ENCODE data around the gene GSTP1.
"Not testable (repeated sequence)": the region's sequence is repeated elsewhere in the genome, so short reads cannot be mapped to it uniquely, and the experiment has no call there.

GSTP1 gene

DNA sequence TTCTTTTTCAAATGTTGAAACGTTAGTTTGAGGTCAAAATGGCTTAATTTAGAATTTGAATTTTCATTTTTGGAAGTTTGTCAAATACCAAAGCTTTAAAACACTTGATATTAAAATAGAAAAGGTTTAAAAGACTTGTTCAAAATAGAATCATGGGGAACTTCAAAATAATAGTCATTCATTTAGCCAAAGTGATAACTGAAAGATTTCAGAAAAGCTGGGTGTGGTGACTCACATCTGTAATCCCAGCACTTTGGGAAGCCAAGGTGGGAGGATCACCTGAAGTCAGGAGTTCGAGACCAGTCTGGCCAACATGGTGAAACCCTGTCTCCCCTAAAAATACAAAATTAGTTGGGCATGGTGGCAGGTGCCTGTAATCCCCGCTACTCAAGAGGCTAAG, 10.9 kb downstream of the GSTP1 start:
- no peak for DNase-seq

DNA sequence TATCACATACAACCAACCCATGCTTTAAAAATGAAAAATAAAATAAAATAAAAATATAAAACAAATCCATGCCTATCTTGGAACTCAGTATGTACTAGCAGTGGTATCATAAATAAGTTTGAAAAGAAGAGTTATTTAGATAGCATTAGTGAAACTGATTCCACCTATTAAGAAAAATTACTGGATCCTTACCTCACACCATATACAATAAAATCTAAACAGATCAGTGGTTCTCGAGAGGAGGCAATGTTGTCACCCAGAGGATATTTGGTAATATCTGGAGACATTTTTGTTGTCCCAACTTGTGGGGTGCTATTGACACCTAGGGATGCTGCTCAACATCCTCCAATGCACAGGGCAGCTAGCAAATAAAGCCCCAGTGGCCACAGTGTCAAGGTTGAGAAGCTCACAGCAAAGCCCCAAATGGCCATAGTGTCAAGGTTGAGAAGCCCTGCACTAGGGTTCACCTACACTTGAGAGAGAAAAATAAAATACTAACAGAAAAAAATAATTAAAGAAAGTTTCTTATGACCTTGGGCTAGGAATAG, 13.2 kb downstream of the GSTP1 start:
- DNase-seq, result no peak

DNA sequence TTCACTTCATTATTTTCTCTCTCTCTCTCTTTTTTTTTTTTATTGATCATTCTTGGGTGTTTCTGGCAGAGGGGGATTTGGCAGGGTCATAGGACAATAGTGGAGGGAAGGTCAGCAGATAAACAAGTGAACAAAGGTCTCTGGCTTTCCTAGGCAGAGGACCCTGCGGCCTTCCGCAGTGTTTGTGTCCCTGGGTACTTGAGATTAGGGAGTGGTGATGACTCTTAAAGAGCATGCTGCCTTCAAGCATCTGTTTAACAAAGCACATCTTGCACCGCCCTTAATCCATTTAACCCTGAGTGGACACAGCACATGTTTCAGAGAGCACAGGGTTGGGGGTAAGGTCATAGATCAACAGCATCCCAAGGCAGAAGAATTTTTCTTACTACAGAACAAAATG, 13.8 kb downstream of the GSTP1 start:
- DNase-seq, result not testable (repeated sequence)

DNA sequence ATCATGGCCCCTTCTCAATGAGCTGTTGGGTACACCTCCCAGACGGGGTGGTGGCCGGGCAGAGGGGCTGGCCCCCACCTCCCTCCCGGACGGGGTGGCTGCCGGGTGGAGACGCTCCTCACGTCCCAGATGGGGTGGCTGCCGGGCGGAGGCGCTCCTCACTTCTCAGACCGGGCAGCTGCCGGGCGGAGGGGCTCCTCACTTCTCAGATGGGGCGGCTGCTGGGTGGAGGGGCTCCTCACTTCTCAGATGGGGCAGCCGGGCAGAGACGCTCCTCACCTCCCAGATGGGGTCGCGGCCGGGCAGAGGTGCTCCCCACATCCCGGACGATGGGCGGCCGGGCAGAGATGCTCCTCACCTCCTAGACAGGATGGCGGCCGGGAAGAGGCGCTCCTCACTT, 14.4 kb downstream of the GSTP1 start:
- not testable (repeated sequence) for DNase-seq

DNA sequence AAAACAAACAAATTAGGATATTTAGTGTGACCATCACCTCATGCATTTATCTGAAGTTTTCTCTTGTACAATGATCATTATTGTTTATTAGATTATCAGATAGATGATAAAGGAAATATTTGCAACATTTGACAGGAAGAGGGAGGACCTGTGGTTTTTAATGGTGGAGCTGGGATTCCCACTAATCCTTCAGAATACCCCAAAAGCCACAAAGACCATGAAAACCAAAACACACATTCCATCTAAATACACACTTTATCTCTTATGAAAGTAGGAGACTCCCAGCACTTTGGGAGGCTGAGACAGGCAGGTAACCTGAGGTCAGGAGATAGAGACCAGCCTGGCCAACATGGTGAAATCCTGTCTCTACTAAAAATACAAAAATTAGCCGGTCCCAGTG, 15.5 kb downstream of the GSTP1 start:
- no peak for DNase-seq

DNA sequence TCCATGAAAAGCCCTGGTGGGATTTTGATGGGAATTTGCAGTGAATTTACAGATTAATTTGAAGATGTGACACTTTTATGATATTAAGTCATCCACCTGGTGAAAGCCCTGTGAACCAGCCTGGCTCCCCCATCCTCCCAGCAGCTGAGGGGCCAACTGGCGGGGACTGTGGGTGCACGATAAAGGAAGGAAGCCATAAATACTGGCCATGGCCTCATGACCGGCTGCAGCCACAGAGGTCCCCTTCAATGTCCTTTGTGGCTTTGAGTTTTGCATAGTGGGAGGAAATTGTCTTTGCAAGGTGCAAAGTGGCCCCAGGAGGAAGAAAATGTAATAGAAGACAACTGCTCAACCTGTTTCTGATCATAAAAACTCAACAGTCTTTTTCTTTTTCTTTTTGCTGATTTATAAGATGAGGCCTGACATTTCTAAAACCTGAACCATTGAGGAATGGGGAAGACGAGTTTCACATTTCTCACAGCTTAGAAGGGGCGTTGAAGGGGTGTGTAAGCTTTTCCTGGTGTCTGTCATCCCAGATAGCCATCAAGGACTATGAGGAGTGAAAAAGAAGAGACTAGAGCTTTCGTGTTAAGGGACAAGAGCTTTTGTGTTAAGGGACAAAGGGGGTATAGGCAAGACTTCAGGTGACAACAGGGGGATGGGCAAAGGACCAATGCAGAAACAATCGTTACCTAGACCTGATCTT, 16.9 kb downstream of the GSTP1 start:
- no peak for DNase-seq

DNA sequence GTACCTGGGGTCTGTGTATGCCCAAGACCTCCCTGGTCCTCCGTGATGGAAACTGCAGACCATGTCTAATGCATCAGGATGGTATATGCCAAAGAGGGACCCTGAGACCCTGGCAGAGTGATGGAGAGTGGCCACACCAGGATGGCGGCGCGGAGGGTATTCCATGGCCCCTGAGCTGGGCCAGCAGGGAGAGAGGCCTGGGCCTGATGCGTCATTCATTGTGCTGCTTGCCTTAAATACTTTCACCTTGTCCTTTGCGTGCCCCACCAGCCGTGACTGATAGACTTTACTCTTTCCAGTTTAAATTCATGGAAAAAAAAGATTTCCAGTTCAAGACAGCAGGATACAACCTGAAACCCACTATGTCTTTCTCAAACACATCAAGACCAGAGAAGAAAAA, 17.5 kb downstream of the GSTP1 start:
- no peak for DNase-seq

DNA sequence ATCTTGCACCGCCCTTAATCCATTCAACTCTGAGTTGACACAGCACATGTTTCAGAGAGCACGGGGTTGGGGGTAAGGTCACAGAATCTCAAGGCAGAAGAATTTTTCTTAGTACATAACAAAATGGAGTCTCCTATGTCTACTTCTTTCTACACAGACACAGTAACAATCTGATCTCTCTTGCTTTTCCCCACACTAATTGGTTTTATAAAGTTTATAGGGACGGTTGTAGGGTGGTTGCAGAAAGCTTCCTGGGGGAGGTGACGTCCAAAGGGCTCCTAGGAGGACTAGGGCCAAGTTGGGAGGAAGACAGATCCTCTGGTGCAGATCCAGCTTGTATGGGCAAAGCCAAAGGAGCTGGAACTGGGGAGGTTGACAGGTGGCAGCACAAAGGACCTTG, 20.5 kb downstream of the GSTP1 start:
- DNase-seq, result not testable (repeated sequence)

DNA sequence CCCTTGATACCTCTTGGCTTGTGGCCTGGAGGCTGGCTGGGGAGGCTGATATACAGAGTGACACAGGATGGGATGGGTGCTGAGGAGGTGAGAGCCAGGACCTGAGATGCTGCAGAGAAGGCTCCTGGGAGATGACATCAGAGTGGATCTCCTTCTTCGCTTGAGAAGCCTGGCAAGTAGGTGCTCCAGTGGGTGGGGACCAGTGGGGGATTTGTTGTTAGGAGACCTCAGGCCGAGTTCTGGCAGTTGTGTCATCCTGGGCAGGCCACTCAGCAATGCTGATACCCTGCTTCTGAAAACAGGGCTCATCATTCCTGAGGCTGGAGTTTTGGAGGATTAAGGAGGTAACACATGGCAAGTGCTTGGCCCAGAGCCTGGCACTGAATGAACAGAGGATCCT, 21.2 kb downstream of the GSTP1 start:
- DNase-seq, result no peak

DNA sequence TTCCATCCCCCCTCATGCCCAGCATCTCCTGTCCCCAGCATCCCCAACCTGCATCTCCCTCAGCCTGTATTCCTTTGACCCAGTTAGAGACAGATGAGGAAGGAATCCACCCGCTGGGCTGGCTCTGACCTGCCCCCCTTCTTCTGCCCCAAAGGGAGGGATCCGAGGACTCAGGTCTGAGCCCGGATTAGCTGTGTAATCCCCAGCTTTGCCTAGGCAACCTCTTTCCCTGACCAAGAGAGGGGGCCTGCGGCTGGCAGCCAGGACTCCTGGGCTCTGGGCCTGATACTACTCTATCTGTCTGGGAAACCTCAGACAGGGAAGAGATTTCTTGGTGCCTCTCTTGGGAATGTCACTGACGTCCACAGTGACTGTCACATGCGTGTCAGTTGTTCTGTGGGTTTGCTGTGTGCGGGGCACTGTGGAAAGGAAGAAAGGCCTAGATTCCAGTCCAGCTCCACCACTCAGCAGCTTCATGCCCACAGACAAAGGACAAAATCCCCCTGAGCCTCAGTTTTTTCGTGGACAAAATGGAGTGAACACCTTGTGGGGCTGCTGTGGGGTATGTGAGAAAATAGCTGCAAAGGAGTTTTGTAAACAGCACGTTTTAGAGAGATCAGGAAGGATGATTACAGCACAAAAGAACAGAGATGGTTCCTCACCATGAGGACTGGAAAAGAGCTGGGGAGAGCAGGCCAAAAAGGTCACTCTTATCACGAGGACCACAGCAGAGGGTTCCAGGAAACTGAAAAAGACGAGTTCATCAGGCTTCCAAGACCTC, 21.8 kb downstream of the GSTP1 start:
- peak in 7 of 51 donors; percentile 16 to 43 (median 19) for DNase-seq

DNA sequence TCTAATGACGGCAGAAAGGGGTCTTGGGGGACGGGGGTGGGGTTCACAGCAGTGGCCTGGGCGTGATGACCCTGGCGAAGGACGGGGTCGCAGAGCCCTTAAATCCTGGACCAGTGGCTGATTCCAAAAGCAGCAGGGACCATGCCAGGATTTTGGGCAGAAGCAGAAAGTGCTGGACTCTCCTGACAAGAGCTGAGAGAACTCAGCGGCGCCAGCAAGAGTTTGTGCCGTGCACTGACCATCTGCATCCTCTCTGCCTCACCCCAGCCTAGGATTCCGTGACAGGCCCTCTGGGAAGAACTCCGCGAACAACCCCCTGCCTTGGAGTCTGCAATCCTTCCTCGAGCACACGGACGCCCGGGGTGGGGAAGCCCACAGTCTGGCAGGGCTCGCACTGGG, 22.5 kb downstream of the GSTP1 start:
- no peak for DNase-seq

DNA sequence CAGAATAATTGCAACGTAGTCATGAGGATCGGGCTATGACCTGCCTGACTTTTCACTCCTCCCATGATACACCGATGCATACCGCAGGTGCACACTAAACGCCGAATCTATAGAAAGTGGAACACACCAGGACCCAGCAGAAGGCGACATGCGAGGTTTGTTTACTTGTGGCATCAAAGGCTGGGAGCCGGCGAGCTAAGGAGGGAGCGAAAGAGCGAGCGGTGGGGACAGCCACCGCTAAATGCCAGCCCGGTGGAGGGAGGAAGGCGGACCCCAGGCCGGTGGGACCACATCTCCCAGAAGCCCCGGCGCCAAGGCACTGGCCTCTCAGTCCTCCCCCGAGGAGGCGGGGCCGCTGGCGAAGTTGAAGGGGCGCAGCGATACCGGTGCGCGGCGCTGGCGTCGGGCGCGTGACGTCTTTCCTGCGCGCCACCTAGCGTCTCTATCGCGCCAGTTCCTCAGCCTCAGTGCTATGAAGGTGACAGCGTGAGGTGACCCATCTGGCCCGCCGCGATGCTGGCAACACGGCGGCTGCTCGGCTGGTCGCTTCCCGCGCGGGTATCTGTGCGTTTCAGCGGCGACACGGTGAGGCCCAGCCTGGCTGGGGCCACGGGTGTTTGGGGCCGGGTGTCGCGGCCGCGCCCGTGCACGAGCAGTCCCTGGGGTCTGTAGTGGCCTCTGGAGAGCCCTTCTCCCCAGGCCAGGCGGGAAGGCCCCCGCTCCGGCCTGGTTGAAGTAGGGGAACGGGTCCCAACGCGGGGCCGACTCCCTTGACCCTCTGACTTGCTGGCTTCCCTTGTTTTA, 23.1 kb downstream of the GSTP1 start, which contains the start of gene NDUFV1:
NDUFV1 (plus strand) TSS at position 445 of the 804 bp plus-strand sequence; CDS start at position 514, 69 bp downstream.
- DNase-seq, result peak; percentile 31 to 98 (median 93)

DNA sequence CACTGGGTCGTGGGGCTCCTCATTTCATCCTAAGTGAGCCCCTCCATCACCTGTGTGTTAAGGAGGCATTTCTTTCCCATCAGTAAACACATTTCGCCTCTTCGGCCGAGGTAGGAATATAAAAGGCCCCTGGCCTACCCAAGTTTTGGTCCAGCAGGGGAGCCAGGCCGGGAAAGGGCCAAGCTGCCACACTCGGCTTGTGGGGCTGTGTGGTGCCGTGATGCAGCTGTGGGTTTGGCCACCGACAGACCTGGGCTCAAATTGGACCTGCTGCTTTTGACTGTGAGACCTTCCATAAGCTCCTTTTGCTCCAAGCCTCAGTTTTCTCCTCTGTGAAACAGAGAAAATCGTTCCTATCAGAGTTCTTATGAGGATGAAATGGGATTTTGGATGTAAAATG, 23.9 kb downstream of the GSTP1 start:
- DNase-seq, result no peak

DNA sequence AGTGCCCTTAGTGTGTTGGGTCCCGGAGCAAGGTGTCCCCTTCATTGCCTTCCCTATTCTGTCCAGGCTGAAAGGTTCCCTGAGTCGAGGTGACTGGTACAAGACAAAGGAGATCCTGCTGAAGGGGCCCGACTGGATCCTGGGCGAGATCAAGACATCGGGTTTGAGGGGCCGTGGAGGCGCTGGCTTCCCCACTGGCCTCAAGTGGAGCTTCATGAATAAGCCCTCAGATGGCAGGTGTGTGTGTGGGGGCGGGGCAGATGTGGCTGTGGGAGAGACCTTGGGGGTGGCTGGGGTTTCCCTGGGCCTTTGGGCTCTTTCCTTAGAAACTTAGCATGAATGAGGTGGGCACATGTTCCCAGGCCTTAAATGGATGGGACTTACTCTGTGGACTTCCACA, 24.9 kb downstream of the GSTP1 start:
- DNase-seq, result no peak

DNA sequence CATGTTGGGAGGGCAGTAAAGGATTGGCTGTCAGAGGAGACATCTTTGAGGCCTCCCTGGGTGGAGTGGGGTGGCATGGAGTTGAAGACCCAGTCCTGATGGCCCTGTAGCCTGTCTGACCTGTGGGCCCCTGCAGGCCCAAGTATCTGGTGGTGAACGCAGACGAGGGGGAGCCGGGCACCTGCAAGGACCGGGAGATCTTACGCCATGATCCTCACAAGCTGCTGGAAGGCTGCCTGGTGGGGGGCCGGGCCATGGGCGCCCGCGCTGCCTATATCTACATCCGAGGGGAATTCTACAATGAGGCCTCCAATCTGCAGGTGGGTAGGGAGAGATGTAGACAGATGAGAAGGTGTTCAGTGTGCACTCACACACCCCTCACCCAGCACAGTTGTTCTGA, 25.7 kb downstream of the GSTP1 start:
- no peak for DNase-seq

DNA sequence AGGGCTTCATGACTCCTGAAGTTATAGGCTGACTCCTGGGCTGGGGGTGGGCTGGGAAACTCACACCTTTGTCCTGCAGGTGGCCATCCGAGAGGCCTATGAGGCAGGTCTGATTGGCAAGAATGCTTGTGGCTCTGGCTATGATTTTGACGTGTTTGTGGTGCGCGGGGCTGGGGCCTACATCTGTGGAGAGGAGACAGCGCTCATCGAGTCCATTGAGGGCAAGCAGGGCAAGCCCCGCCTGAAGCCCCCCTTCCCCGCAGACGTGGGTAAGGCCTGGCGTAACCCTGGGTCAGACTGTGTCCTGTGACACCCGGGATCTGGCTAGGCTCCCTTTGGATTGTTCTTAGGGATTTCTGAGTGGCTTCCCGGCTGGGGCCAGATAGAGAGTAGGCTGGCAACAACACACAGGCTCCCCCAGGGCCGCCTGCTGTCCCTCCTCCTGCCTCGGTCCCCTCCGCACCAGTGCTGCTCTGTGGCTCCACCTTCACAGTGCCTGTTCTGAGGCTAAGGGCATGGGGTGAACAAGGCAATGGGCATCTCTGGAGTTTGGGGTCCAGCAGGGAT, 26.8 kb downstream of the GSTP1 start:
- no peak for DNase-seq

DNA sequence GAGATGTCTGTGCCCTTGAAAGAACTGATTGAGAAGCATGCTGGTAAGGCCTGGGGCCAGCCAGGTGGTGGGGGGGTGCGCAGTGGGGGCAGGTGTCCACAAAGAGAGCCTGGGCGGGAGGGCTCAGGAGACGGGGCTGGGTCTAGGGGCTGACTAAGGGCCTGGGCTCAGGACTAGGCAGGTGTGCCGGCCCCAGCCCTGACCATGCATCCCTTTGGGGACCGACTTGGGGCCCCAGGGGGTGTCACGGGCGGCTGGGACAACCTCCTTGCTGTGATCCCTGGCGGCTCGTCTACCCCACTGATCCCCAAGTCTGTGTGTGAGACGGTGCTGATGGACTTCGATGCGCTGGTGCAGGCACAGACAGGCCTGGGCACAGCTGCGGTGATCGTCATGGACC, 27.6 kb downstream of the GSTP1 start:
- no peak for DNase-seq

DNA sequence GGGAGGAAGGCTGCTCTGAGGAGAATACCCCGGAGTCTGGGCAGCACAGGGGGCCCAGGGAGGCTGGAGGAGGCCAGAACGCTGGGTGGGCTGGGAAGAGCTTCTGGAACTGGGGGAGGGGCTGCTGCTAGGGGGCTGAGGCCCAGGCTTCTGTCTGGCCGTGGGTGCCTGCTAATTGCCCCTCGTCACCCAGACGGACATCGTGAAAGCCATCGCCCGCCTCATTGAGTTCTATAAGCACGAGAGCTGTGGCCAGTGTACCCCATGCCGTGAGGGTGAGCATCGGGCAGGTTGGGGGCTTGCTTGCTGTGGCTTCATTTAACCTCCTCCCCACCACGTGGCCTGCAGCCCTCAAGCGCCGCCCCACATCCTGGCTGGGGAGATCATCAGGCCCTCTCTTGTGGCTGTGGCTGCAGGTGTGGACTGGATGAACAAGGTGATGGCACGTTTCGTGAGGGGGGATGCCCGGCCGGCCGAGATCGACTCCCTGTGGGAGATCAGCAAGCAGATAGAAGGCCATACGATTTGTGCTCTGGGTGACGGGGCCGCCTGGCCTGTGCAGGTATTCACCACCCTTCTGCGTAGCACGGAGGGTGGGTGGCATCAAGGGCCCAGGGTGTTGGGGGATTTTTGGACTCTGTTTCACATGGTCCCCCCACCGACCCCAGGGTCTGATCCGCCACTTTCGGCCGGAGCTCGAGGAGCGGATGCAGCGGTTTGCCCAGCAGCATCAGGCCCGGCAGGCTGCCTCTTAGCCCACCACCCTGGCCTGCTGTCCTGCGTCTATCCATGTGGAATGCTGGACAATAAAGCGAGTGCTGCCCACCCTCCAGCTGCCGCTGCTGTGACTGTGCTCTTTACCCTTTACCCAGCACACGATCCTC, 28.3 kb downstream of the GSTP1 start:
- DNase-seq, result no peak

DNA sequence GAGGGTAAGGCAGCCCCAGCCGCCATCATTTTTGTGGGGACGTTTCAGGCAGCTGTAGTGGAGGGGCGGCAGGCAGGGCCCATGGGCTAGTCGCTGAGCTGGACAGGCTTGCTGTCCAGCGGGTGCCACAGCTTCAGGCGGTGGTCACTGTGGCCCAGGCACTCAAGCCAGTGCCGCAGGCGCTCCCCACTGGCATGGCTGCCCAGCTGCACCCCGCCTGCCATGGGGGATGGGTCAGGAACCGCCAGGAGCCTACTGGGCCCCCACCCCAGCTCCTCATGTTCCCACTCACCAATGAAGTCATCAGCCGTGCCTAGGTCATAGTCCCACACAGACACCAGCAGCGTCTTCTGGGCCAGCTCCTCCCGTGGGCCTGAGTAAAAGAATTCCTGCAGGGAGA, 29.1 kb downstream of the GSTP1 start:
- no peak for DNase-seq

DNA sequence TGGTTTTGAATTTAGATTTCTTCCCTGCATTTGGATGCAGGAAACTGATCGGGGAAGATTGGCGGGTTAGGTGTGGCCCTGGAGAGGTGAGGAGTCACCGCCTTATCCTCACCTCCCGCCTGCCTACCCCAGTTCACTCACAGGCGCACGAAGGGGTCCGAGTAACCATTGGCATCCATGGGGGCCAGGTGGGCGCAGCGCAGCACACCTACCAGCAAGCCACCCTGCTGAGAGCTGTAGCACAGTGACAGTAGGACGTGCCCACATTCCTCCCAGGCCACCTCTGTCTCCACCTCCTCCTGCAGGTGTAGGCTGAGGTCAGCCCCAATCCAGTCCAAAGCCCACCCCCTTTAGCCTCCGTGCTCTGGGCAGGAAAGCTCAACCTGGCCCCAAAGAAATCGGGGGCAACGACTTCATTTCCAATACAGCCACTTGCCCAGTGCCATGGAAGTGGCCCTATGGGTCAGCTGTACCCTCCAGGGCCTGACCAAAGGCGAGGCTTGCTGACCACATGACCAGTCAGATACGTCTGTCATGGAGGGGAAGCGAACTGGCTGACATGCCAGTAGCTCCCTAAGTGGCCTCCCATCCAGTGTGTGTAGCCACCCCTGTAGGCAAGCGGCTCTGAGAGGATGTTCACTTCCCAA, 29.8 kb downstream of the GSTP1 start:
- no peak for DNase-seq
